SK-N-SH (cell line): ENCODE data around the gene CREB5. TPM values are rescaled to one million over a fixed set of nuclear protein-coding genes. Genes with fewer than 3 reads are reported as not detected.

Experiments
- CTCF ChIA-PET: fragments of 300-600, 350-600 bp; formaldehyde crosslinking; extraction: SDS; loops from one replicate; lab custom pipeline; 2021; lab: Yijun Ruan, JAX
- POLR2A ChIA-PET: fragments of 350-600 bp; sonication (Branson Sonifier 250); formaldehyde crosslinking; extraction: SDS; loops from one replicate; lab custom pipeline; 2020; ENCODE audit warnings: antibody characterized with exemption, inconsistent platforms; lab: Yijun Ruan, JAX
- DNase-seq: peaks from one replicate; pipeline ENCODE4 v3.0.0; 2012
- H2AFZ ChIP-seq: fragments of 200-600 bp; sonication (generic); 2 replicates; pipeline ENCODE4 v1.8.1; 2016; ENCODE audit warnings: antibody characterized with exemption, mild to moderate bottlenecking, low read depth
- H3F3A ChIP-seq: fragments of 200-600 bp; sonication (generic); replicated peaks from 2 replicates; pipeline ENCODE3; 2016; ENCODE audit warnings: antibody characterized with exemption, mild to moderate bottlenecking; ENCODE audit not compliant: insufficient read depth
- H3K27ac ChIP-seq, 2 experiments: fragments of 200-500 bp in 1 of 2; fragments of 200-600 bp in 1 of 2; sonication (Bioruptor generic) in 1 of 2; sonication (generic), shearing (Covaris generic) in 1 of 2; 2 replicates each; pipeline versions ENCODE4 v1.5.1 to v1.6.1; 2014 to 2016; ENCODE audit warnings: low read depth in 2 of 2, inconsistent platforms in 1 of 2, low read length in 1 of 2, mild to moderate bottlenecking in 1 of 2, mixed read lengths in 1 of 2
- H3K27me3 ChIP-seq: fragments of 200-600 bp; sonication (generic), shearing (Covaris generic); 2 replicates; pipeline ENCODE4 v1.6.1; 2016; ENCODE audit warnings: mixed run types; ENCODE audit not compliant: insufficient read depth
- H3K36me3 ChIP-seq, 2 experiments: fragments of 200-500 bp in 1 of 2; fragments of 200-600 bp in 1 of 2; sonication (Bioruptor generic) in 1 of 2; sonication (generic) in 1 of 2; replicated peaks in 1 of 2; 2 replicates each; pipeline versions ENCODE3 to v1.5.1; 2014 to 2016; ENCODE audit warnings: low read length in 1 of 2, mild to moderate bottlenecking in 1 of 2; ENCODE audit not compliant: insufficient read depth in 2 of 2, control insufficient read depth in 1 of 2
- H3K4me1 ChIP-seq, 2 experiments: fragments of 200-500 bp in 1 of 2; fragments of 200-600 bp in 1 of 2; sonication (Bioruptor generic) in 1 of 2; sonication (generic), shearing (Covaris generic) in 1 of 2; 2 replicates each; pipeline versions ENCODE4 v1.5.1 to v1.6.1; 2014 to 2016; ENCODE audit warnings: low read depth in 1 of 2, low read length in 1 of 2, mixed run types in 1 of 2; ENCODE audit not compliant: insufficient read depth in 2 of 2, control insufficient read depth in 1 of 2
- H3K4me2 ChIP-seq: fragments of 200-600 bp; sonication (generic), shearing (Covaris generic); 2 replicates; pipeline ENCODE4 v1.6.1; 2017; ENCODE audit warnings: mixed run types
- H3K4me3 ChIP-seq, 2 experiments: fragments of 200-500 bp in 1 of 2; fragments of 200-600 bp in 1 of 2; sonication (Bioruptor generic) in 1 of 2; sonication (generic), shearing (Covaris generic) in 1 of 2; 2 replicates each; pipeline versions ENCODE4 v1.5.1 to v1.8.1; 2014 to 2016; ENCODE audit warnings: low read depth in 2 of 2, inconsistent platforms in 1 of 2, low read length in 1 of 2, mild to moderate bottlenecking in 1 of 2, mixed read lengths in 1 of 2, moderate library complexity in 1 of 2
- H3K79me2 ChIP-seq: fragments of 200-600 bp; sonication (generic); 2 replicates; pipeline ENCODE4 v1.8.1; 2017; ENCODE audit warnings: mild to moderate bottlenecking; ENCODE audit not compliant: insufficient read depth
- H3K9ac ChIP-seq: fragments of 200-600 bp; sonication (generic); 2 replicates; pipeline ENCODE4 v1.6.1; 2017; ENCODE audit warnings: mixed run types
- H3K9me2 ChIP-seq: fragments of 200-600 bp; sonication (generic); 2 replicates; pipeline ENCODE4 v1.6.1; 2017; ENCODE audit warnings: mixed run types
- H3K9me3 ChIP-seq: fragments of 200-600 bp; sonication (generic); 2 replicates; pipeline ENCODE4 v1.6.1; 2017; ENCODE audit warnings: mixed run types, mild to moderate bottlenecking, moderate library complexity
- H4K20me1 ChIP-seq: fragments of 200-600 bp; sonication (generic); 2 replicates; pipeline ENCODE4 v1.6.1; 2017; ENCODE audit warnings: mild to moderate bottlenecking, mixed run types; ENCODE audit not compliant: insufficient read depth
- EZH2phosphoT487 ChIP-seq: fragments of 200-600 bp; sonication (generic); IDR thresholded peaks from 2 replicates; pipeline ENCODE4 v1.6.1; 2017; ENCODE audit warnings: low read depth, mixed run types, mild to moderate bottlenecking, antibody characterized with exemption, moderate library complexity, borderline replicate concordance
- GABPA ChIP-seq: IDR thresholded peaks from 2 replicates; pipeline ENCODE4 v1.4.0; 2012; ENCODE audit warnings: low read depth, mild to moderate bottlenecking
- MXI1 ChIP-seq: IDR thresholded peaks from 2 replicates; pipeline ENCODE4 v1.6.1; 2012; ENCODE audit warnings: mild to moderate bottlenecking, low read depth, low read length, improper control_type of control experiment
- NFIC ChIP-seq: IDR thresholded peaks from 2 replicates; pipeline ENCODE4 v1.4.0; 2012; ENCODE audit warnings: borderline replicate concordance
- NRF1 ChIP-seq: IDR thresholded peaks from 2 replicates; pipeline ENCODE4 v1.6.1; 2012; ENCODE audit warnings: low read depth, mild to moderate bottlenecking, low read length
- RAD21 ChIP-seq: IDR thresholded peaks from 2 replicates; pipeline ENCODE4 v1.6.1; 2012; ENCODE audit warnings: mild to moderate bottlenecking, low read length
- TAF1 ChIP-seq: IDR thresholded peaks from 2 replicates; pipeline ENCODE4 v1.6.1; 2012; ENCODE audit warnings: low read depth, mild to moderate bottlenecking, low read length, moderate library complexity, borderline replicate concordance
- USF2 ChIP-seq: fragments of 150-350 bp; IDR thresholded peaks from 2 replicates; pipeline ENCODE4 v1.6.1; 2017; ENCODE audit warnings: antibody characterized with exemption, low read length, low read depth, borderline replicate concordance
- WGBS: methylation state at CpG from one replicate; pipeline ENCODE4 v1.1.6; 2017; ENCODE audit warnings: low lambda C conversion rate; 5-methylcytosine and 5-hydroxymethylcytosine counted together
- polyA plus RNA-seq, 3 experiments: library from polyadenylated mRNA; depleted of rRNA; stranded (reverse); fragments of >200 nt; gene quantifications; 2 replicates each; pipeline ENCODE4 v1.2.3, GENCODE V29; 2012
- TF ChIP-seq, protein P1 (sequence below): IDR thresholded peaks from 2 replicates; pipeline ENCODE4 v1.4.0; 2012; ENCODE audit warnings: low read depth, borderline replicate concordance

CREB5 gene
- polyA plus RNA-seq, 1 of the 3 experiments (the other 2 are of a cell fraction) = 19.3 TPM

DNA sequence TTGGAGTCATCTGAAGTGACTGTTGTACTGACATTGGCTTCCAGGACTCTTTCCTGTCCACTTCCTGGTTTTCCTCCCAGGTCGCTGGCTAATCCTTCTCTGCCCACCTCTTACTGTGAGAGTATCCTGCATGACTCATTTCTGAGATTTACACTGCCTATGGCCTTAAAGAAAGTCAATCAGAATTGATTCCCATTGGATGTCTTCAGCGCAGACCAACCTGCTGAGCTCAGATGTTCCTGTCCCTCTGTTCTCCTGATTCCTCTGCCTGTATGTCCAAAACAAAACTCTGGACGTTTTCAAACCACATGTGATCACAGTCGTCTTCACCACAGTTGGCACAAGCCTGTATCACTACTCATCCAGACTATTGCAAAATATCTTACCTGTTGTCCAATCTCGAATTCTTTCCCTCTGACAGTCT is 262.1 kb downstream of the CREB5 start:
- ChIA-PET POLR2A (no interaction called here), CTCF (no interaction called here)
- Histone ChIP-seq H3K27me3 (no peaks in the 10 kb centered on the region), H3K9ac (no peak overlapping the region), H3F3A (no peaks in the 10 kb centered on the region), H3K79me2 (no peaks in the 10 kb centered on the region), H3K27ac (no peak overlapping the region), H3K4me2 (no peak overlapping the region), H3K4me1 (peaks cover 0 to 9% of the 10 kb centered on the region in 2 experiments; a peak in 1 of 4 replicates), H3K36me3 (no peaks in the 10 kb centered on the region), H3K4me3 (no peak overlapping the region), H4K20me1 (no peaks in the 10 kb centered on the region), H2AFZ (no peak overlapping the region), H3K9me2 (no peaks in the 10 kb centered on the region), H3K9me3 (no peaks in the 10 kb centered on the region)
- TF ChIP-seq NRF1 (no peak), GABPA (no peak), EZH2phosphoT487 (no peak), TAF1 (no peak), MXI1 (no peak), NFIC (no peak)
- TF ChIP-seq, protein P1, sequence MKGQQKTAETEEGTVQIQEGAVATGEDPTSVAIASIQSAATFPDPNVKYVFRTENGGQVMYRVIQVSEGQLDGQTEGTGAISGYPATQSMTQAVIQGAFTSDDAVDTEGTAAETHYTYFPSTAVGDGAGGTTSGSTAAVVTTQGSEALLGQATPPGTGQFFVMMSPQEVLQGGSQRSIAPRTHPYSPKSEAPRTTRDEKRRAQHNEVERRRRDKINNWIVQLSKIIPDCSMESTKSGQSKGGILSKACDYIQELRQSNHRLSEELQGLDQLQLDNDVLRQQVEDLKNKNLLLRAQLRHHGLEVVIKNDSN = no peak
- no peak for DNase-seq
- 68% methylated on average over 5 of the region's 5 CpGs for whole genome bisulfite sequencing

- no peaks in the 10 kb centered on the region for H3K36me3 ChIP-seq
- no peaks in the 10 kb centered on the region for H3K9me3 ChIP-seq
- 85% methylated on average over 3 of the region's 3 CpGs for WGBS
- H4K20me1 ChIP-seq = no peaks in the 10 kb centered on the region
- H3K9ac ChIP-seq = no peak overlapping the region
- ChIA-PET POLR2A (no interaction called here), CTCF (no interaction called here)
- H3F3A ChIP-seq = no peaks in the 10 kb centered on the region
- H2AFZ ChIP-seq = no peak overlapping the region
- peaks cover 0 to 4% of the 10 kb centered on the region in 2 experiments; a peak in 1 of 4 replicates for H3K4me1 ChIP-seq
- no peaks in the 10 kb centered on the region for H3K9me2 ChIP-seq
- H3K79me2 ChIP-seq = no peaks in the 10 kb centered on the region
- no peak overlapping the region for H3K27ac ChIP-seq
- TF ChIP-seq USF2 = no peak
- TF ChIP-seq, all 33 proteins: peak for 0
- Histone ChIP-seq H3K4me3 (no peak overlapping the region), H3K27me3 (no peaks in the 10 kb centered on the region), H3K4me2 (no peak overlapping the region)
- DNase-seq = no peak
Measured at GRCh38 chr7:28675429-28675828, 263.1 kb downstream of the CREB5 start.

DNA sequence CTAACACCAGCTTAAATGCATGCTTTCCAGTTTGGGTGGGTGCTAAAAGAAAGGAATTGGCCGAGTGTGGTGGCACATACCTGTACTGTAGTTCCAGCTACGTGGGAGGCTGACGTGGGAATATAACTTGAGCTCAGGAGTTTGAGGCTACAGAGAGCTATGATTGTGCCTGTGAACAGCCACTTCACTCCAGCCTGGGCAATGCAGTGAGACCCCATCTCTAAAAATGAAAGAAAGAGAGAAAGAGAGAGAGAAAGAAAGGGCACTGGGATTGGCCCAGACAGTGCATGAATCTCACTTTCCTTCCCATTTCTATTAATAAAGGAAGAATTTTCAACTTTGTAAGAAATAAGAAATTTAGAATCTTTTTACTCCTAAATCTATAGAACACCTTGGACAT is 265.4 kb downstream of the CREB5 start:
- no peak overlapping the region for H3K4me3 ChIP-seq
- H4K20me1 ChIP-seq = no peaks in the 10 kb centered on the region
- no peaks in the 10 kb centered on the region for H3K9me3 ChIP-seq
- H3K79me2 ChIP-seq = no peaks in the 10 kb centered on the region
- H3K4me2 ChIP-seq = no peak overlapping the region
- WGBS = 86% methylated on average over 3 of the region's 3 CpGs
- H3K9ac ChIP-seq = no peak overlapping the region
- no peak overlapping the region for H3K27ac ChIP-seq
- H2AFZ ChIP-seq = no peak overlapping the region
- no peaks in the 10 kb centered on the region for H3F3A ChIP-seq
- H3K9me2 ChIP-seq = no peaks in the 10 kb centered on the region
- no peak for TF ChIP-seq MXI1
- no peak for TF ChIP-seq RAD21
- TF ChIP-seq USF2 = no peak
- H3K27me3 ChIP-seq = no peaks in the 10 kb centered on the region
- POLR2A ChIA-PET = no interaction called here
- no peaks in the 10 kb centered on the region for H3K4me1 ChIP-seq
- CTCF ChIA-PET = interaction anchor here (1.1 to 1.5 kb wide), 3 partner anchors 14 to 288 kb away, joined by 3 to 4 read pairs (median 3); no protein-coding TSS in a partner anchor
- DNase-seq = no peak
- H3K36me3 ChIP-seq = no peaks in the 10 kb centered on the region
